HCT116 (cell line): ENCODE measurements around the gene HSCB. TPM values are rescaled to one million over a fixed set of nuclear protein-coding genes. Genes with fewer than 3 reads are reported as not detected.

Experiments
- ATAC-seq: fragments of 200-7000 bp; cut with Tn5 transposase; 2 replicates; pipeline ENCODE4 v1.9.1; 2020; ENCODE audit warnings: mild to moderate bottlenecking, moderate library complexity
- BruUV-seq: library from RNA; stranded (reverse); fragments of 400-500 nt; replicated peaks from 2 replicates; lab custom pipeline; 2021; lab: Mats Ljungman, UMichigan
- CTCF ChIA-PET: fragments of 300-600 bp; sonication (Branson Sonifier 250); formaldehyde crosslinking; loops from one replicate; lab custom pipeline; 2021; ENCODE audit warnings: antibody characterized with exemption; lab: Charles Lee
- POLR2A ChIA-PET: fragments of 300-600, 350-600 bp; sonication (Branson Sonifier 250); formaldehyde crosslinking; loops from one replicate; lab custom pipeline; 2021; ENCODE audit warnings: antibody characterized with exemption; lab: Charles Lee
- RAD21 ChIA-PET, 2 experiments: fragments of 300-600 bp; sonication (Branson Sonifier 250); formaldehyde crosslinking; loops; one replicate each; lab custom pipeline; 2023; ENCODE audit warnings: low total read pairs in 2 of 2; ENCODE audit not compliant: uncharacterized antibody in 2 of 2, unreplicated experiment in 2 of 2, low non-redundant PET in 1 of 2; lab: Charles Lee
- DNase-seq: peaks from one replicate; pipeline ENCODE4 v3.0.0-alpha.2; 2010; ENCODE audit warnings: low read depth, low spot score
- H2AFZ ChIP-seq: fragments of 200-600 bp; shearing (Covaris generic), sonication (generic); 2 replicates; pipeline ENCODE4 v1.6.1; 2017; ENCODE audit warnings: low read depth, mixed run types, mixed read lengths, antibody characterized with exemption, low read length; ENCODE audit not compliant: poor library complexity, severe bottlenecking
- H3K27ac ChIP-seq: 2 replicates; pipeline ENCODE4 v1.5.1; 2012; ENCODE audit warnings: low read depth, low read length
- H3K27me3 ChIP-seq: fragments of 200-600 bp; sonication (generic); 2 replicates; pipeline ENCODE4 v1.6.1; 2016; ENCODE audit warnings: mixed run types, low read length, mixed read lengths; ENCODE audit not compliant: insufficient read depth
- H3K36me3 ChIP-seq, 2 experiments: fragments of 200-500 bp in 1 of 2; fragments of 200-600 bp in 1 of 2; sonication (Bioruptor generic) in 1 of 2; sonication (generic) in 1 of 2; 2 replicates each; pipeline versions ENCODE4 v1.5.1 to v1.6.1; 2014 to 2016; ENCODE audit warnings: low read length in 2 of 2, inconsistent platforms in 1 of 2, mixed read lengths in 1 of 2, mixed run types in 1 of 2; ENCODE audit not compliant: insufficient read depth in 2 of 2, control insufficient read depth in 1 of 2
- H3K4me1 ChIP-seq, 2 experiments: fragments of 200-600 bp in 1 of 2; sonication (generic) in 1 of 2; 2 replicates each; pipeline versions ENCODE4 v1.5.1 to v1.6.1; 2012 to 2017; ENCODE audit warnings: low read length in 2 of 2, inconsistent platforms in 1 of 2, mild to moderate bottlenecking in 1 of 2, mixed read lengths in 1 of 2, mixed run types in 1 of 2, moderate library complexity in 1 of 2; ENCODE audit not compliant: insufficient read depth in 2 of 2, control insufficient read depth in 1 of 2
- H3K4me2 ChIP-seq: fragments of 200-600 bp; sonication (generic); 2 replicates; pipeline ENCODE4 v1.6.1; 2017; ENCODE audit warnings: mixed run types, low read length, mixed read lengths
- H3K4me3 ChIP-seq, 2 experiments: fragments of 200-600 bp in 1 of 2; sonication (generic) in 1 of 2; replicated peaks in 1 of 2; 2 replicates each; pipeline ENCODE4 v1.5.1; 2011 to 2016; ENCODE audit warnings: low read length in 2 of 2, control low read depth in 1 of 2, low read depth in 1 of 2, mild to moderate bottlenecking in 1 of 2, mixed read lengths in 1 of 2, mixed run types in 1 of 2
- H3K79me2 ChIP-seq: fragments of 200-600 bp; sonication (generic); 2 replicates; pipeline ENCODE4 v1.6.1; 2017; ENCODE audit warnings: mild to moderate bottlenecking, mixed run types, low read length, moderate library complexity, mixed read lengths; ENCODE audit not compliant: insufficient read depth
- H3K9ac ChIP-seq: fragments of 200-600 bp; sonication (generic); 2 replicates; pipeline ENCODE4 v1.6.1; 2016; ENCODE audit warnings: low read length, mixed read lengths
- H3K9me2 ChIP-seq: fragments of 200-600 bp; sonication (generic), shearing (Covaris generic); 2 replicates; pipeline ENCODE4 v1.6.1; 2017; ENCODE audit warnings: mixed run types, mild to moderate bottlenecking, moderate library complexity; ENCODE audit not compliant: insufficient read depth
- H3K9me3 ChIP-seq, 2 experiments: fragments of 200-500 bp in 1 of 2; fragments of 200-600 bp in 1 of 2; sonication (Bioruptor generic) in 1 of 2; sonication (generic) in 1 of 2; 2 replicates each; pipeline ENCODE4 v1.6.1; 2014 to 2017; ENCODE audit warnings: low read length in 2 of 2, mixed read lengths in 2 of 2, inconsistent platforms in 1 of 2, low read depth in 1 of 2, mild to moderate bottlenecking in 1 of 2, mixed run types in 1 of 2, moderate library complexity in 1 of 2; ENCODE audit not compliant: control insufficient read depth in 1 of 2, insufficient read depth in 1 of 2
- H4K20me1 ChIP-seq: fragments of 200-600 bp; sonication (generic), shearing (Covaris generic); 2 replicates; pipeline ENCODE4 v1.6.1; 2017; ENCODE audit warnings: mixed run types, mild to moderate bottlenecking, moderate library complexity; ENCODE audit not compliant: insufficient read depth
- ELF1 ChIP-seq: IDR thresholded peaks from 2 replicates; pipeline ENCODE4 v1.6.1; 2012; ENCODE audit warnings: low read depth, borderline replicate concordance
- EZH2phosphoT487 ChIP-seq: fragments of 200-600 bp; IDR thresholded peaks from 2 replicates; pipeline ENCODE4 v1.6.1; 2018; ENCODE audit warnings: antibody characterized with exemption, borderline replicate concordance
- POLR2AphosphoS5 ChIP-seq: IDR thresholded peaks from 2 replicates; pipeline ENCODE4 v1.6.1; 2011; ENCODE audit warnings: mild to moderate bottlenecking, low read depth, low read length, moderate library complexity
- REST ChIP-seq: IDR thresholded peaks from 2 replicates; pipeline ENCODE4 v1.6.1; 2012; ENCODE audit warnings: low read depth
- SIN3A ChIP-seq: IDR thresholded peaks from 2 replicates; pipeline ENCODE4 v1.6.1; 2012; ENCODE audit warnings: low read depth
- SRF ChIP-seq: IDR thresholded peaks from 2 replicates; pipeline ENCODE4 v1.6.1; 2012; ENCODE audit warnings: low read depth
- ZBTB33 ChIP-seq: IDR thresholded peaks from 2 replicates; pipeline ENCODE4 v1.6.1; 2011; ENCODE audit warnings: mild to moderate bottlenecking, low read length, moderate library complexity; ENCODE audit not compliant: insufficient replicate concordance; ENCODE audit errors: extremely low read depth
- intact Hi-C: fragments of 100-400 bp; cut with micrococcal nuclease; formaldehyde crosslinking; loops from 2 replicates; pipeline ENCODE4 v1.10.0; 2022
- total RNA-seq: library from RNA; stranded (reverse); gene quantifications from one replicate; pipeline ENCODE4 v1.2.1, GENCODE V29; 2021; ENCODE audit not compliant: unreplicated experiment
- TF ChIP-seq, protein P1 (sequence below): IDR thresholded peaks from 2 replicates; pipeline ENCODE4 v1.6.1; 2012

HSCB gene
- total RNA-seq, 1 experiment from 2014 or later = 14.5 TPM

DNA sequence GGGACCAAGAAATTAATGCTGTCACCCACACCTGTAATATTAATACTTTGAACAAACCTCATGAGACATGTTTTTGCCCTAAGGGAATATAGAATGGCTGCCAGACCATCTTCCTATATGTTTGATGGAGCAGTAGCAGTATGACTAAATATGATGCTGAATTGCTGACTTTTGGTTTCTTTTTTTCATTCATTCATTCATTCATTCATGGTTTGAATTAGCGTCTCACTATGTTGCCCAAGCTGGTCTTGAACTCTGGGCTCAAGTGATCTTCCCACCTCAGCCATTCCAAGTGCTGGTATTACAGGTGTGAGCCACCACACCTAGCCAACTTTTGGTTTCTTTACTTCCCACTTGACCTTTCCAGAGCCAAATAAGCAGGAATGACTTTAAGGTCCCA, 38.5 kb downstream of the HSCB start:
- peaks cover 33 to 35% of the 10 kb centered on the region in 2 experiments for H3K36me3 ChIP-seq
- H3K79me2 ChIP-seq = peaks cover 66% of the 10 kb centered on the region
- CTCF ChIA-PET = no interaction called here

More for the DNA sequence above, 38.5 kb downstream of the HSCB start:
- ATAC-seq (no peak), DNase-seq (no peak)
- Histone ChIP-seq H3K4me1 (no peaks in the 10 kb centered on the region), H3K4me3 (no peak overlapping the region), H3K27me3 (no peaks in the 10 kb centered on the region), H3K27ac (no peak overlapping the region), H3K9ac (no peak overlapping the region), H3K9me2 (no peaks in the 10 kb centered on the region), H4K20me1 (no peaks in the 10 kb centered on the region), H3K4me2 (no peak overlapping the region), H2AFZ (no peak overlapping the region), H3K9me3 (no peaks in the 10 kb centered on the region)
- TF ChIP-seq, protein P1, sequence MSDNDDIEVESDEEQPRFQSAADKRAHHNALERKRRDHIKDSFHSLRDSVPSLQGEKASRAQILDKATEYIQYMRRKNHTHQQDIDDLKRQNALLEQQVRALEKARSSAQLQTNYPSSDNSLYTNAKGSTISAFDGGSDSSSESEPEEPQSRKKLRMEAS = no peak
- TF ChIP-seq ELF1 = no peak
- TF ChIP-seq SIN3A = no peak
- TF ChIP-seq ZBTB33 = no peak
- no peak for TF ChIP-seq REST
- no peak for TF ChIP-seq SRF
- TF ChIP-seq EZH2phosphoT487 = no peak
- TF ChIP-seq POLR2AphosphoS5 = no peak
- intact Hi-C loops = no loop called here
- ChIA-PET POLR2A (interaction anchor here (0.7 kb wide), 1 partner anchor 19 kb away, joined by 4 read pairs; no protein-coding TSS in a partner anchor), RAD21 (no interaction called here)
- BruUV-seq = no TSS peak
